Measurements from ENCODE around the gene ARHGEF18.

ARHGEF18 gene

DNA sequence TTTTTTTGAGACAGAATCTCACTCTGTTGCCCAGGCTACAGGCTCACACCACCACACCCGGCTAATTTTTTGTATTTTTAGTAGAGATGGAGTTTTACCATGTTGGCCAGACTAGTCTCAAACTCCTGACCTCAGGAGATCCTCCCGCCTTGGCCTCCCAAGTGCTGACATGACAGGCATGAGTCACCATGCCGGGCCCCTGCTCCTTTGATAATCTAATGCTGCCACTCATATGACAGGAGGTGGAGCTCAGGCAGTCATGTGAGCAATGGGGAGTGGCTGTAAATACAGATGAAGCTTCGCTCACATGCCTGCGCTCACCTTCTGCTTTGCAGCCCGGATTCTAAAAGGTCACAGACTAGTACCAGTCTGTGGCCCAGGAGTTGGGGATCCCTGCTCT is 25.1 kb downstream of the ARHGEF18 start:
- Histone ChIP-seq H3K4me3 (ENCODE audit: low read depth, low read length) (no peak overlapping the region), H3K36me3 (ENCODE audit: control insufficient read depth in 2 of 2, insufficient read depth in 1 of 2, low read length in 2 of 2) (no peaks in the 10 kb centered on the region), H3K9me3 (ENCODE audit: control insufficient read depth, insufficient read depth, low read depth, low read length) (no peaks in the 10 kb centered on the region), H3K4me1 (ENCODE audit: control insufficient read depth, insufficient read depth, low read length) (no peaks in the 10 kb centered on the region), H3K27ac (ENCODE audit: extremely low read depth, low read depth, low read length) (no peak overlapping the region)
- CTCF ChIA-PET, result interaction anchor here (0.6 to 1.0 kb wide), 4 partner anchors 19 to 1247 kb away, joined by 3 read pairs; no protein-coding TSS in a partner anchor
- POLR2A ChIA-PET, result interaction anchor here (0.6 kb wide), 1 partner anchor 17 kb away, joined by 4 read pairs; no protein-coding TSS in a partner anchor
- TF ChIP-seq GLIS1 (tag by site-specific recombination; IDR thresholded peaks at IDR 0.05) (0 out of 2 replicates have a peak, but pooled peaks have one; percentile 22), ZNF221 (tag by site-specific recombination; IDR thresholded peaks at IDR 0.05; ENCODE audit: borderline replicate concordance) (no peak)

DNA sequence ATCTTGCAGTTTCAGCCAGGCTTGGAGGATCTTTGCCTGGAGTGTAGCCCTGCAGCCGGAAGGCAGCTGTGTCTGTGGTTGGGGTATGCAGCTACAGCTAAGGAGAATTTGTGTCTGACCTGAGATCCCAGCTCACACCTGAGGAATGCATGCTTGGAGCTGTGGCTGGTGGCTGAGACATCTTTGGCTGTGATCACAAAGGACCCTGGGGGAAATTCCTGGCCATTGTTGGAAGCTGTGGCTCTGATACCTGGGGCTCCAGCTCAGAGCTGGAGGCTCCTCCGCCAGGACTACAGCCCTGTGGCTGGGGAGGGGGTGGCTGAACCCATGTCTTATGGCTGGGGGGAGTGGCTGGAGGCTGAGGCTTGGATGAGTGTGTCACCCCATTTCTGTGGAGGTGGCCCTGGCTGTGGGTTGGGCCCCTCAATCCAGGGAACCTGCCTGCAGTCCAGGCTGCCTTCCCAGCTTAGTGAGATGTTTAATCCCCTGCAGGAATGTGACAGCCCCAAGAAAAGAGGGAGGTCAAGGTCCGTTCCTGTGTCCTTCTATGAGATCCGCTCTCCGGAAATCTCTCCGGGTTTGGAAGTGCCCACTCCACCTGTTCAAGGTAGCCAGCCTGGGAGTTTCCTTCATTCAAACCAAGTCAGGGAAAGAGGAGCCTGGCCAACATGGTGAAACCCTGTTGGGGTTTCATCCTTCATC is 27.6 kb downstream of the ARHGEF18 start:
- CTCF ChIA-PET, result interaction anchor here (0.6 to 0.8 kb wide), 4 partner anchors 9 to 743 kb away, joined by 3 to 7 read pairs (median 4); no protein-coding TSS in a partner anchor

DNA sequence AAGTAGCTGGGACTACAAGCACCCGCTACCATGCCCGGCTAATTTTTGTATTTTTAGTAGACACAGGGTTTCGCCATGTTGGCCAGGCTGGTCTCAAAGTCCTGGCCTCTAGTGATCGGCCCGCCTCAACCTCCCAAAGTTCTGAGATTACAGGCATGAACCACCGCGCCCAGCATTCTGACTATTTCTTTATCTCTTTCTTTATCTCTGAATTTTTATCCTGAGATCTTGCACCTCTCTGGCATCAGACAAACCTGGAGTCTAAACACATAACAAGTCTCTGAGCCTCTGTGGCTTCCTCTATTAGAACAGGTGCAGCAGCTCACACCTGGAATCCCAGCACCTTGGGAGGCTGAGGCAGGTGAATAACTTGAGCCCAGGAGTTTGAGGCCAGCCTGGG is 28.5 kb downstream of the ARHGEF18 start:
- H3K9me3 ChIP-seq (ENCODE audit: control insufficient read depth, insufficient read depth, low read depth, low read length), result no peaks in the 10 kb centered on the region
- no peaks in the 10 kb centered on the region for H3K36me3 ChIP-seq (ENCODE audit: control insufficient read depth in 2 of 2, insufficient read depth in 1 of 2, low read length in 2 of 2)
- no peaks in the 10 kb centered on the region for H3K4me1 ChIP-seq (ENCODE audit: control insufficient read depth, insufficient read depth, low read length)
- ChIA-PET POLR2A (no interaction called here), CTCF (interaction anchor here (0.6 to 0.8 kb wide), 3 partner anchors 10 to 566 kb away, joined by 3 to 7 read pairs (median 3); no protein-coding TSS in a partner anchor)
- TF ChIP-seq REPIN1 (tag by site-specific recombination; IDR thresholded peaks at IDR 0.05; ENCODE audit: low read depth), result no peak
- TF ChIP-seq ZNF473 (tag by site-specific recombination; IDR thresholded peaks at IDR 0.05), result no peak
- TF ChIP-seq ZNF654 (tag by site-specific recombination; IDR thresholded peaks at IDR 0.05; ENCODE audit: low read depth), result no peak
- TF ChIP-seq ZBTB21 (tag by site-specific recombination; IDR thresholded peaks at IDR 0.05), result no peak
- TF ChIP-seq, protein P1, sequence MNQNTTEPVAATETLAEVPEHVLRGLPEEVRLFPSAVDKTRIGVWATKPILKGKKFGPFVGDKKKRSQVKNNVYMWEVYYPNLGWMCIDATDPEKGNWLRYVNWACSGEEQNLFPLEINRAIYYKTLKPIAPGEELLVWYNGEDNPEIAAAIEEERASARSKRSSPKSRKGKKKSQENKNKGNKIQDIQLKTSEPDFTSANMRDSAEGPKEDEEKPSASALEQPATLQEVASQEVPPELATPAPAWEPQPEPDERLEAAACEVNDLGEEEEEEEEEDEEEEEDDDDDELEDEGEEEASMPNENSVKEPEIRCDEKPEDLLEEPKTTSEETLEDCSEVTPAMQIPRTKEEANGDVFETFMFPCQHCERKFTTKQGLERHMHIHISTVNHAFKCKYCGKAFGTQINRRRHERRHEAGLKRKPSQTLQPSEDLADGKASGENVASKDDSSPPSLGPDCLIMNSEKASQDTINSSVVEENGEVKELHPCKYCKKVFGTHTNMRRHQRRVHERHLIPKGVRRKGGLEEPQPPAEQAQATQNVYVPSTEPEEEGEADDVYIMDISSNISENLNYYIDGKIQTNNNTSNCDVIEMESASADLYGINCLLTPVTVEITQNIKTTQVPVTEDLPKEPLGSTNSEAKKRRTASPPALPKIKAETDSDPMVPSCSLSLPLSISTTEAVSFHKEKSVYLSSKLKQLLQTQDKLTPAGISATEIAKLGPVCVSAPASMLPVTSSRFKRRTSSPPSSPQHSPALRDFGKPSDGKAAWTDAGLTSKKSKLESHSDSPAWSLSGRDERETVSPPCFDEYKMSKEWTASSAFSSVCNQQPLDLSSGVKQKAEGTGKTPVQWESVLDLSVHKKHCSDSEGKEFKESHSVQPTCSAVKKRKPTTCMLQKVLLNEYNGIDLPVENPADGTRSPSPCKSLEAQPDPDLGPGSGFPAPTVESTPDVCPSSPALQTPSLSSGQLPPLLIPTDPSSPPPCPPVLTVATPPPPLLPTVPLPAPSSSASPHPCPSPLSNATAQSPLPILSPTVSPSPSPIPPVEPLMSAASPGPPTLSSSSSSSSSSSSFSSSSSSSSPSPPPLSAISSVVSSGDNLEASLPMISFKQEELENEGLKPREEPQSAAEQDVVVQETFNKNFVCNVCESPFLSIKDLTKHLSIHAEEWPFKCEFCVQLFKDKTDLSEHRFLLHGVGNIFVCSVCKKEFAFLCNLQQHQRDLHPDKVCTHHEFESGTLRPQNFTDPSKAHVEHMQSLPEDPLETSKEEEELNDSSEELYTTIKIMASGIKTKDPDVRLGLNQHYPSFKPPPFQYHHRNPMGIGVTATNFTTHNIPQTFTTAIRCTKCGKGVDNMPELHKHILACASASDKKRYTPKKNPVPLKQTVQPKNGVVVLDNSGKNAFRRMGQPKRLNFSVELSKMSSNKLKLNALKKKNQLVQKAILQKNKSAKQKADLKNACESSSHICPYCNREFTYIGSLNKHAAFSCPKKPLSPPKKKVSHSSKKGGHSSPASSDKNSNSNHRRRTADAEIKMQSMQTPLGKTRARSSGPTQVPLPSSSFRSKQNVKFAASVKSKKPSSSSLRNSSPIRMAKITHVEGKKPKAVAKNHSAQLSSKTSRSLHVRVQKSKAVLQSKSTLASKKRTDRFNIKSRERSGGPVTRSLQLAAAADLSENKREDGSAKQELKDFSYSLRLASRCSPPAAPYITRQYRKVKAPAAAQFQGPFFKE (tag by site-specific recombination; IDR thresholded peaks at IDR 0.05; ENCODE audit: borderline replicate concordance), result no peak
- TF ChIP-seq ZNF132 (tag by site-specific recombination; IDR thresholded peaks at IDR 0.05; ENCODE audit: borderline replicate concordance), result no peak
- no peak overlapping the region for H3K27ac ChIP-seq (ENCODE audit: extremely low read depth, low read depth, low read length)
- no peak overlapping the region for H3K4me3 ChIP-seq (ENCODE audit: low read depth, low read length)

More for the DNA sequence above, 27.6 kb downstream of the ARHGEF18 start:
- H3K4me1 ChIP-seq (ENCODE audit: control insufficient read depth, insufficient read depth, low read length), result no peaks in the 10 kb centered on the region
- H3K36me3 ChIP-seq (ENCODE audit: control insufficient read depth in 2 of 2, insufficient read depth in 1 of 2, low read length in 2 of 2), result no peaks in the 10 kb centered on the region
- POLR2A ChIA-PET, result interaction anchor here (1.0 to 1.4 kb wide), 2 partner anchors 146 to 277 kb away, joined by 3 read pairs; no protein-coding TSS in a partner anchor
- H3K27ac ChIP-seq (ENCODE audit: extremely low read depth, low read depth, low read length), result no peak overlapping the region
- H3K9me3 ChIP-seq (ENCODE audit: control insufficient read depth, insufficient read depth, low read depth, low read length), result no peaks in the 10 kb centered on the region
- TF ChIP-seq, protein P2, sequence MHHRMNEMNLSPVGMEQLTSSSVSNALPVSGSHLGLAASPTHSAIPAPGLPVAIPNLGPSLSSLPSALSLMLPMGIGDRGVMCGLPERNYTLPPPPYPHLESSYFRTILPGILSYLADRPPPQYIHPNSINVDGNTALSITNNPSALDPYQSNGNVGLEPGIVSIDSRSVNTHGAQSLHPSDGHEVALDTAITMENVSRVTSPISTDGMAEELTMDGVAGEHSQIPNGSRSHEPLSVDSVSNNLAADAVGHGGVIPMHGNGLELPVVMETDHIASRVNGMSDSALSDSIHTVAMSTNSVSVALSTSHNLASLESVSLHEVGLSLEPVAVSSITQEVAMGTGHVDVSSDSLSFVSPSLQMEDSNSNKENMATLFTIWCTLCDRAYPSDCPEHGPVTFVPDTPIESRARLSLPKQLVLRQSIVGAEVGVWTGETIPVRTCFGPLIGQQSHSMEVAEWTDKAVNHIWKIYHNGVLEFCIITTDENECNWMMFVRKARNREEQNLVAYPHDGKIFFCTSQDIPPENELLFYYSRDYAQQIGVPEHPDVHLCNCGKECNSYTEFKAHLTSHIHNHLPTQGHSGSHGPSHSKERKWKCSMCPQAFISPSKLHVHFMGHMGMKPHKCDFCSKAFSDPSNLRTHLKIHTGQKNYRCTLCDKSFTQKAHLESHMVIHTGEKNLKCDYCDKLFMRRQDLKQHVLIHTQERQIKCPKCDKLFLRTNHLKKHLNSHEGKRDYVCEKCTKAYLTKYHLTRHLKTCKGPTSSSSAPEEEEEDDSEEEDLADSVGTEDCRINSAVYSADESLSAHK (tag by site-specific recombination; IDR thresholded peaks at IDR 0.05), result no peak
- TF ChIP-seq ZNF585B (tag by site-specific recombination; IDR thresholded peaks at IDR 0.05) (no peak), RBAK (tag by site-specific recombination; IDR thresholded peaks at IDR 0.05) (no peak), ZNF555 (tag by site-specific recombination; conservative IDR thresholded peaks at IDR 0.05) (no peak), ZNF514 (tag by site-specific recombination; IDR thresholded peaks at IDR 0.05) (no peak), HOXA7 (CRISPR knock-in tag; IDR thresholded peaks at IDR 0.05; ENCODE audit: borderline replicate concordance) (no peak), ZBTB17 (tag by site-specific recombination; IDR thresholded peaks at IDR 0.05) (no peak), ZNF76 (tag by site-specific recombination; IDR thresholded peaks at IDR 0.05; ENCODE audit: borderline replicate concordance, low read depth) (no peak), ZNF48 (tag by site-specific recombination; IDR thresholded peaks at IDR 0.05) (no peak), ZNF610 (tag by site-specific recombination; IDR thresholded peaks at IDR 0.05; ENCODE audit: borderline replicate concordance) (no peak), ZNF19 (tag by site-specific recombination; IDR thresholded peaks at IDR 0.05; ENCODE audit: low read depth) (no peak)
- TF ChIP-seq, protein P3, sequence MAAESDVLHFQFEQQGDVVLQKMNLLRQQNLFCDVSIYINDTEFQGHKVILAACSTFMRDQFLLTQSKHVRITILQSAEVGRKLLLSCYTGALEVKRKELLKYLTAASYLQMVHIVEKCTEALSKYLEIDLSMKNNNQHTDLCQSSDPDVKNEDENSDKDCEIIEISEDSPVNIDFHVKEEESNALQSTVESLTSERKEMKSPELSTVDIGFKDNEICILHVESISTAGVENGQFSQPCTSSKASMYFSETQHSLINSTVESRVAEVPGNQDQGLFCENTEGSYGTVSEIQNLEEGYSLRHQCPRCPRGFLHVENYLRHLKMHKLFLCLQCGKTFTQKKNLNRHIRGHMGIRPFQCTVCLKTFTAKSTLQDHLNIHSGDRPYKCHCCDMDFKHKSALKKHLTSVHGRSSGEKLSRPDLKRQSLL (tag by site-specific recombination; IDR thresholded peaks at IDR 0.05), result no peak
- no peak overlapping the region for H3K4me3 ChIP-seq (ENCODE audit: low read depth, low read length)

Measured in HEK293 (cell line).